ENCODE results near the gene TRIM25.

The TRIM25 gene

DNA sequence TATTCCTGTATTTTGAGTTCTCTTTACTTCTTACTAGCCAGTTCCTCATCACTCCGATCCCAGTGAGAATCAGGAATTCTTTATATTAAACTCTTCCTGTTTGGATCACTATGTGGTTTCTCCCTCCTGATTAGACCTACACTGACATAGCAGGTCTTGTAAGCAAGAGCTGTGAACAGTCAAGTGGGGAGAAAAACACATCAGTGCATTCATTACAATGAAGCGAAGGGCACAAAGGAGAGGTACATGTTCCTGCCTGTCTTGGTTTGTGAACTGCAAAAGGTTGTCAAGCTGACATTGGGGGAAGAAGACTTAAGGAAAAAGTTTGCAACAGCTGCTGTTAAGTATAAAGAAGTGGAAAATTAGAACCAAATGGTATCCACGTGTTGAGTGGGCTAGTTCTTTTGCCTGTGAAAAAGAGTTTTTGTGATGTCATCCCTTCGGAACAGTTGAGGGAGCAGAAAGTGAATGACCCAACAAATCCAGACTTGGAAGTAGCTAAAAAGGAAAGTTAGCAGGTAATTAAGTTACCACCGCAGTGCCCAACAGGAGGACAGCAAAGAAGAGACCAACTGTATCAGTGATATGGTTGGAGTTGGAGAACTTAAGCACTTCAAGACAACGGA is 23.0 kb upstream of the TRIM25 start:
- ChIA-PET CTCF (no interaction called here), POLR2A (interaction anchor here (1.4 kb wide), 1 partner anchor 103 kb away, joined by 3 read pairs; the partner anchor contains the start of gene DGKE)
- TF ChIP-seq CTBP1 (IDR thresholded peaks at IDR 0.05; ENCODE audit: borderline replicate concordance) = no peak

DNA sequence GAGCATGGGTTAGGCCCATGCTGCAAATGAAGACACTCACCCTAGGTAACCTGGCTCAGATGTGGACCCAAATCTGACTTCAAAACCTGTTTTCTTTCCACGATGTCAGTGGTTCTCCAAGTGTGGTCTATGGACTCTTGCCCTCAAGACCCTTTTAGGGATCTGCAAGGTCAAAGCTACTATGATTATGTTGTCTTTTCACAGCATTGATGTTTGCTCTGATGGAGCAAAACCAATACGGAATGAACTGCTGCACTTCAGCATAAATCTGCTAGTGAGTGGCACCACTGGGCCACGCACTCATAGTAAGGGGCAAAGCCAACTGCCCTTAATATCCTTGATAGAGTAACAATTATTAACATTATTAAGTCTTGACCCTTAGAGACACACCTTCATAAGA is 21.6 kb upstream of the TRIM25 start:
- TF ChIP-seq LEF1 (IDR thresholded peaks at IDR 0.05; ENCODE audit: borderline replicate concordance) (no peak), NFRKB (IDR thresholded peaks at IDR 0.05) (no peak), L3MBTL2 (conservative IDR thresholded peaks at IDR 0.05) (no peak), BHLHE40 (IDR thresholded peaks at IDR 0.05; ENCODE audit: borderline replicate concordance) (no peak), TARDBP (IDR thresholded peaks at IDR 0.05) (no peak), SP1 (IDR thresholded peaks at IDR 0.05) (no peak), HDGF (IDR thresholded peaks at IDR 0.05; ENCODE audit: borderline replicate concordance) (no peak), ZNF384 (IDR thresholded peaks at IDR 0.05) (no peak), ARNT (IDR thresholded peaks at IDR 0.05) (no peak), CTBP1 (IDR thresholded peaks at IDR 0.05; ENCODE audit: borderline replicate concordance) (no peak), FOXM1 (IDR thresholded peaks at IDR 0.05; ENCODE audit: borderline replicate concordance) (no peak), FOXK2 (IDR thresholded peaks at IDR 0.05) (no peak), ELF4 (IDR thresholded peaks at IDR 0.05) (no peak), FOXA1 (IDR thresholded peaks at IDR 0.05) (no peak)
- TF ChIP-seq, protein P1, sequence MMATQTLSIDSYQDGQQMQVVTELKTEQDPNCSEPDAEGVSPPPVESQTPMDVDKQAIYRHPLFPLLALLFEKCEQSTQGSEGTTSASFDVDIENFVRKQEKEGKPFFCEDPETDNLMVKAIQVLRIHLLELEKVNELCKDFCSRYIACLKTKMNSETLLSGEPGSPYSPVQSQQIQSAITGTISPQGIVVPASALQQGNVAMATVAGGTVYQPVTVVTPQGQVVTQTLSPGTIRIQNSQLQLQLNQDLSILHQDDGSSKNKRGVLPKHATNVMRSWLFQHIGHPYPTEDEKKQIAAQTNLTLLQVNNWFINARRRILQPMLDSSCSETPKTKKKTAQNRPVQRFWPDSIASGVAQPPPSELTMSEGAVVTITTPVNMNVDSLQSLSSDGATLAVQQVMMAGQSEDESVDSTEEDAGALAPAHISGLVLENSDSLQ (IDR thresholded peaks at IDR 0.05) = no peak
- POLR2A ChIA-PET = interaction anchor here (1.4 kb wide), 1 partner anchor 101 kb away, joined by 3 read pairs; the partner anchor contains the start of gene DGKE
- CTCF ChIA-PET = no interaction called here
- DNase-seq (ENCODE audit: extremely low spot score) = no peak

More for the DNA sequence above, 23.0 kb upstream of the TRIM25 start:
- DNase-seq (ENCODE audit: extremely low spot score) = no peak

DNA sequence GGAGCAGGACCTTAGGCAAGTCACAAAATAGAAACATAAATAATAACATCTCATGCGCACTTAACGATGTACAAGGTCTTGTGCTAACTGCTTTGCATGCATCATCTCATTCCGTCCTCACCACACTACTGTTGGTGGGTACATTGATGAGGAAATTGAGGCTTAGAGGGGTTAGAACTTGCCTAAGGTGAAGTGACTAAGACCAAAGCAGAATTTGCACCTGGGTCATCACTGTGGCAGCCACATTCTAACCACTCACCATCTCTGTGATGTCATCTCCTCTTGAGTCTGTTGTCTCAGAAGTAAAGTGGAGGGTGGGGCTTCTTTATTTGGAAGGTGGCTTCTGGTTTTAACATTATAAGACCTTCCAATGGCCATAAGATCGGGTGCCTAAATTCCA is 20.4 kb upstream of the TRIM25 start:
- ChIA-PET CTCF (no interaction called here), POLR2A (no interaction called here)
- TF ChIP-seq FOXK2 (IDR thresholded peaks at IDR 0.05) = no peak
- TF ChIP-seq ARNT (IDR thresholded peaks at IDR 0.05) = no peak
- no peak for TF ChIP-seq ZNF384 (IDR thresholded peaks at IDR 0.05)
- no peak for TF ChIP-seq SP1 (IDR thresholded peaks at IDR 0.05)
- TF ChIP-seq, protein P1 (IDR thresholded peaks at IDR 0.05) = no peak
- TF ChIP-seq FOXM1 (IDR thresholded peaks at IDR 0.05; ENCODE audit: borderline replicate concordance) = no peak
- no peak for TF ChIP-seq FOXA1 (IDR thresholded peaks at IDR 0.05)
- TF ChIP-seq SUZ12 (IDR thresholded peaks at IDR 0.05) = no peak
- no peak for TF ChIP-seq ELF4 (IDR thresholded peaks at IDR 0.05)
- TF ChIP-seq BHLHE40 (IDR thresholded peaks at IDR 0.05; ENCODE audit: borderline replicate concordance) = no peak
- TF ChIP-seq TARDBP (IDR thresholded peaks at IDR 0.05) = no peak
- no peak for TF ChIP-seq NFRKB (IDR thresholded peaks at IDR 0.05)
- TF ChIP-seq LEF1 (IDR thresholded peaks at IDR 0.05; ENCODE audit: borderline replicate concordance) = no peak
- TF ChIP-seq L3MBTL2 (conservative IDR thresholded peaks at IDR 0.05) = no peak
- TF ChIP-seq CTBP1 (IDR thresholded peaks at IDR 0.05; ENCODE audit: borderline replicate concordance) = no peak
- no peak for TF ChIP-seq HDGF (IDR thresholded peaks at IDR 0.05; ENCODE audit: borderline replicate concordance)
- no peak for DNase-seq (ENCODE audit: extremely low spot score)

GRCh38 chr17:56933868-56934267 is 20.0 kb upstream of the TRIM25 start:
- DNase-seq (ENCODE audit: extremely low spot score) = no peak
- ChIA-PET CTCF (no interaction called here), POLR2A (no interaction called here)
- no peak for TF ChIP-seq SP1 (IDR thresholded peaks at IDR 0.05)
- no peak for TF ChIP-seq NFRKB (IDR thresholded peaks at IDR 0.05)
- no peak for TF ChIP-seq ARNT (IDR thresholded peaks at IDR 0.05)
- no peak for TF ChIP-seq FOXK2 (IDR thresholded peaks at IDR 0.05)
- no peak for TF ChIP-seq LEF1 (IDR thresholded peaks at IDR 0.05; ENCODE audit: borderline replicate concordance)
- TF ChIP-seq HDGF (IDR thresholded peaks at IDR 0.05; ENCODE audit: borderline replicate concordance) = no peak
- no peak for TF ChIP-seq TARDBP (IDR thresholded peaks at IDR 0.05)
- TF ChIP-seq ELF4 (IDR thresholded peaks at IDR 0.05) = no peak
- no peak for TF ChIP-seq ZNF384 (IDR thresholded peaks at IDR 0.05)
- no peak for TF ChIP-seq SUZ12 (IDR thresholded peaks at IDR 0.05)
- TF ChIP-seq BHLHE40 (IDR thresholded peaks at IDR 0.05; ENCODE audit: borderline replicate concordance) = no peak
- TF ChIP-seq, protein P1 (IDR thresholded peaks at IDR 0.05) = no peak
- no peak for TF ChIP-seq FOXM1 (IDR thresholded peaks at IDR 0.05; ENCODE audit: borderline replicate concordance)
- no peak for TF ChIP-seq L3MBTL2 (conservative IDR thresholded peaks at IDR 0.05)
- no peak for TF ChIP-seq CTBP1 (IDR thresholded peaks at IDR 0.05; ENCODE audit: borderline replicate concordance)
- no peak for TF ChIP-seq FOXA1 (IDR thresholded peaks at IDR 0.05)

DNA sequence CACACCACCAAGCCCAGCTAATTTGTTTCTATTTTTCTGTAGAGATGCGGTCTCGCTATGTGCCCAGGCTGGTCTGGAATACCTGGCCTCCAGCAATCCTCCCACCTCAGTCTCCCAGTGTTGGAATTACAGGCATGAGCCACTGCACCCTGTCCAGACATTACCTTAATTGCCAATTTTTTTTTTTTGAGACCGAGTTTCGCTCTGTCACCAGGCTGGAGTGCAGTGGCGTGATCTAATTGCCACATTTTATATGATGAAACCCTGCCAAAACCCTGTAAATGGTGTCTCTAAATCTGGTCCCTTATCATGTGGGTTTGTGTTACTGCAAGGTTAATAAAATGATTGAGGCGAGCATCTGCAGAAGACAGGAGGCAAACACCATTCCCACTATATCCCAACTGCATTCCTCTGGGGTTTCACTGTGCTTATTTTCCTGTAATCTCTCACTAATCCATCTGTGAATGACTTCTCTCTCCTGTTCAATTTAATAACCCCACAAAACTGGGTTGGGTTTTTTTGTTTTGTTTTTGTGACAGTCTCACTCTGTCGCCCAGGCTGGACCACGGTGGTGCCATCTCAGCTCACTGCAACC is 19.4 kb upstream of the TRIM25 start:
- ChIA-PET CTCF (interaction anchor here (0.6 to 1.3 kb wide), 2 partner anchors 113 to 1579 kb away, joined by 3 read pairs; no protein-coding TSS in a partner anchor), POLR2A (no interaction called here)

More for the DNA sequence above, 19.4 kb upstream of the TRIM25 start:
- TF ChIP-seq FOXM1 (IDR thresholded peaks at IDR 0.05; ENCODE audit: borderline replicate concordance) = no peak
- no peak for TF ChIP-seq BHLHE40 (IDR thresholded peaks at IDR 0.05; ENCODE audit: borderline replicate concordance)
- TF ChIP-seq TARDBP (IDR thresholded peaks at IDR 0.05) = no peak
- TF ChIP-seq FOXA1 (IDR thresholded peaks at IDR 0.05) = no peak
- TF ChIP-seq ARNT (IDR thresholded peaks at IDR 0.05) = no peak
- no peak for TF ChIP-seq SUZ12 (IDR thresholded peaks at IDR 0.05)
- TF ChIP-seq, protein P1 (IDR thresholded peaks at IDR 0.05) = no peak
- TF ChIP-seq CTBP1 (IDR thresholded peaks at IDR 0.05; ENCODE audit: borderline replicate concordance) = no peak
- no peak for TF ChIP-seq ELF4 (IDR thresholded peaks at IDR 0.05)
- no peak for TF ChIP-seq L3MBTL2 (conservative IDR thresholded peaks at IDR 0.05)
- TF ChIP-seq LEF1 (IDR thresholded peaks at IDR 0.05; ENCODE audit: borderline replicate concordance) = no peak
- TF ChIP-seq FOXK2 (IDR thresholded peaks at IDR 0.05) = no peak
- TF ChIP-seq ZNF384 (IDR thresholded peaks at IDR 0.05) = no peak
- no peak for TF ChIP-seq NFRKB (IDR thresholded peaks at IDR 0.05)
- no peak for TF ChIP-seq HDGF (IDR thresholded peaks at IDR 0.05; ENCODE audit: borderline replicate concordance)
- TF ChIP-seq SP1 (IDR thresholded peaks at IDR 0.05) = no peak
- no peak for DNase-seq (ENCODE audit: extremely low spot score)

Measured in HEK293T (cell line).